CD4-positive, alpha-beta T cell treated with Interleukin-15 for 4 hours (primary cell): ENCODE results near the gene MIGA2.
"Not testable (repeated sequence)": the region's sequence is repeated elsewhere in the genome, so short reads cannot be mapped to it uniquely, and the experiment has no call there.

Source experiments
- DNase-seq: peaks from one replicate; pipeline ENCODE4 v3.0.0-alpha.2; 2020; ENCODE audit warnings: low spot score

Gene MIGA2, protein sequence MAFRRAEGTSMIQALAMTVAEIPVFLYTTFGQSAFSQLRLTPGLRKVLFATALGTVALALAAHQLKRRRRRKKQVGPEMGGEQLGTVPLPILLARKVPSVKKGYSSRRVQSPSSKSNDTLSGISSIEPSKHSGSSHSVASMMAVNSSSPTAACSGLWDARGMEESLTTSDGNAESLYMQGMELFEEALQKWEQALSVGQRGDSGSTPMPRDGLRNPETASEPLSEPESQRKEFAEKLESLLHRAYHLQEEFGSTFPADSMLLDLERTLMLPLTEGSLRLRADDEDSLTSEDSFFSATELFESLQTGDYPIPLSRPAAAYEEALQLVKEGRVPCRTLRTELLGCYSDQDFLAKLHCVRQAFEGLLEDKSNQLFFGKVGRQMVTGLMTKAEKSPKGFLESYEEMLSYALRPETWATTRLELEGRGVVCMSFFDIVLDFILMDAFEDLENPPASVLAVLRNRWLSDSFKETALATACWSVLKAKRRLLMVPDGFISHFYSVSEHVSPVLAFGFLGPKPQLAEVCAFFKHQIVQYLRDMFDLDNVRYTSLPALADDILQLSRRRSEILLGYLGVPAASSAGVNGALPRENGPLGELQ

DNA sequence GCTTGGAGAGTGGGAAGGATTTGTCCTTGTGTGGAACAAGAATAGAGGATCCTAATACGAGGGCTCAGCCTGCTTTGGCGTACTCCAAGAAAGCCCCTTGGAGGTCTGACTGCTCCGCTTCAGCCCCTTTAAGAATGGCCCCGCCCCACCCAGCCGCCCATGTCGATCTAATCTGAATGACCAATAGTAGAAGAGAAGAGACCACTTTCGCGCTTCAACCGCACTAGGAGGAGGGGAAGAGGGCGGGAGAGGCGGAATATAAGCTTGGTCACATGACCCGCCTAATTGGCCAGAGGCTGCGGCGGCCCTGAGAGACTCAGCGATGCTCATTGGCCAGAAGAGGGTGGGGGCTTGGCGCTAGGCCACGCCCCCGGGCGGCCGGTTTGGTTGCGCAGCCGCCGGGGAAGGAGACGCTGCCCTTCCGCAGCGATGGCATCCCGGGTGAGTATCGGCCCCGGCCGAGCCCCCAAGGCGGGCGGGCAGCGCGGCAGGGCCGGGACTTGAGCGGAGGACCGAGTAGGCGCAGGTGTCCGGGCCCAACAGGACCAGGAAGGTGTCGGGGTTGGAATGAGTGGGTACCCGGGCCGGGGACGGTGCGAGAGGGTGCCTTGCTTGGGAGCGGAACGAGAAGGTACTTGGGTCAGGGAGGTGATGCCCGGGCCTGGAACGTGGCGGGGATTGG, at the start of gene MIGA2:
Gene MIGA2, plus strand, starts transcription at position 386 of the 682 bp plus-strand sequence. CDS start 3,969 bp downstream, outside the sequence.
- peak; percentile 97 for DNase-seq

GRCh38 chr9:128986671-128987070, 49.8 kb upstream of the MIGA2 start:
- DNase-seq: no peak

DNA sequence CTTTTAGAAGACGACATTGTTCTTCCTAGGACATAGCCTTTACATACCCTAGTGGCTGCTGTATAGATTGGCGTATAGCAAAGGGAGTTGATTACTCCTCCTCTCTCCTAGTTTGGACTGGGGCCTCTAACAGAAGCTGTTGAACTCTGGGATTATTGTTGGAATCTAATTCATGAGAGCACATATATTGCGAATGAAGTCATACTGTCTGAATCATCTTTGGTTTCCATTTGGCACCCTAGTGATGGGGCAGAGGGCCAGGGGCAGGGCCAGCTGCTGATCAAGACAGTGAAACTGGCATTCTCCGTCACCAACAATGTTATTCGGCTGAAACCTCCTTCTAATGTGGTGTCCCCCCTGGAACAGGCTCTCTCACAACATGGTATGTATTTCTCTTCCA, 48.6 kb upstream of the MIGA2 start:
- no peak for DNase-seq

DNA sequence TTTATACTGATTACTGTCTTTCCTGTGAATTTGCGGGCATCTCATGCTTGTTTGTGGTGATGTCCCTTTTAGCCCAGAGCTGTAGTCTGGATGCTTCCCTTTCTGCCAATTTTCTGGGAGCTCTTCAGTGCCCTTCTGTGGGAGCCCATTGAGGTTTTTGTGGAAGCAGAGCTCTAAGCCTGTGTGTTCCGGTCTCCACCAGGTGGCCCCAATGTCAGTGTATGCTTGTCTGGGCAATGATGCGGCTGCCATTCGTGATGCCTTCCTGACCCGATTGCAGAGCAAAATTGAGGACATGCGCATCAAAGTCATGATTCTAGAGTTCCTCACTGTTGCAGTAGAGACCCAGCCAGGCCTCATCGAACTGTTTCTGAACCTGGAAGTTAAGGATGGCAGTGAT, 43.4 kb upstream of the MIGA2 start:
- no peak for DNase-seq

DNA sequence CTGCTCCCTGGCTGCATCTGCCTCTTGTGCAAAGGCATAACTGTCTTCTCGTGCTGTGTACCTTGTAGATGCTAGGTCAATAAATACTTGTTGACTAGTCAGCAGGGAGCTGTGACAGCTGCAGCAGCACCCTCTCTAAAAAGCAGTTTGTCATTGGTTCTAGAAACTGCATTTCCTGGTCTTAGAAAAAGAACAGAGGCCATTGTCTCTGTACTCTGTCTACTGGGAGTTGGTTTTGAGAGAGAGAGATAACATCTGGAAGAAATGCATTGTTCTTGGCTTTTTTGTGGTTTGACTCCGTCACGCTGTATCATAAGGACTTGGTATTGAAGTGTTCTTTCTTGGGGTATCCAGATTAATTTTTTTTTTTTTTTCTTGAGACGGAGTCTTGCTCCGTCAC, 40.6 kb upstream of the MIGA2 start:
- no peak for DNase-seq

GRCh38 chr9:128998462-128998861, 38.0 kb upstream of the MIGA2 start:
- DNase-seq: no peak

GRCh38 chr9:128999581-129000206, 36.7 kb upstream of the MIGA2 start:
- DNase-seq: no peak

GRCh38 chr9:129001504-129002325, 34.7 kb upstream of the MIGA2 start:
- no peak for DNase-seq

GRCh38 chr9:129002992-129003391, 33.4 kb upstream of the MIGA2 start:
- DNase-seq: no peak

DNA sequence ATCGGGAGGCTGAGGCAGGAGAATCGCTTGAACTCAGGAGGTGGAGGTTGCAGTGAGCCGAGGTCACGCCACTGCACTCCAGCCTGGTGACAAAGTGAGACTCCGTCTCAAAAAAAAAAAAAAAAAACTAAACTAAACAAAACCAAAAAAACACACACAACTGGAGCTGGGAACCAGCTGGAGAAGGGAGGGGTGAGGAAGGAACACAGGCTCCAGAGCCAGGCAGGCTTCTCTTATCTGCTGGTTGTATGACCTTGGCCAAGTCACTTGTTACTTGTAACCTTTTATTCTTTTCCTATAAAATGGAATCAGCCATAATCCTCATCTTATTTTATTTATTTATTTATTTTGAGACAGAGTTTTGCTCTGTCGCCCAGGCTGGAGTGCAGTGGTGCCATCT, 32.3 kb upstream of the MIGA2 start:
- not testable (repeated sequence) for DNase-seq

DNA sequence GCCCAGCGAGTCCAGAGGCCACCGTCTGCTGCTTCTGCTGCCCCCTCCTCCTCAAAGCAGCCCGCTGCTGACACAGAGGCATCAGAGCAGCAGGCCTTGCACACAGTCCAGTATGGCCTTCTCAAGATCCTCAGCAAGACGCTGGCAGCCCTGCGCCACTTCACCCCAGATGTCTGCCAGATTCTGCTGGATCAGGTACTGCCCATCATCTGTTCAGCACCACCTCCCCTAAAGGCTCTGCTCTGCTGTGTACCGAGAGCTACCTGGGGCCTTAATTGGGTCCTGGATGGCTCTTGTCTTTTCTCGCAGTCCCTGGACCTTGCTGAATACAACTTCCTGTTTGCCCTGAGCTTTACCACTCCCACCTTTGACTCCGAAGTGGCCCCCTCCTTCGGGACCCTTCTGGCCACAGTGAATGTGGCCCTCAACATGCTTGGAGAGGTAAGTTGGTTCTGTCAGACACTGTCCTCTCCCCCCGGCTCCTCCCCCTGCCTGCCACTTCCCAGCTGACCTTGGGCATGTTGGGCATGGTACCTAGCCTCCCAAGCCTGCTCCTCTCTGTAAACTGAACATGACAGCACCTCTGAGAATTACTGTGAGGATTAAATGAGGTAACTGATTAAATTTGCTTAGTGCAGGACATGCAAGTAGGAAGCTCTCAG, 31.0 kb upstream of the MIGA2 start:
- DNase-seq: no peak

GRCh38 chr9:129006328-129007034, 29.9 kb upstream of the MIGA2 start:
- DNase-seq: peak; percentile 56

DNA sequence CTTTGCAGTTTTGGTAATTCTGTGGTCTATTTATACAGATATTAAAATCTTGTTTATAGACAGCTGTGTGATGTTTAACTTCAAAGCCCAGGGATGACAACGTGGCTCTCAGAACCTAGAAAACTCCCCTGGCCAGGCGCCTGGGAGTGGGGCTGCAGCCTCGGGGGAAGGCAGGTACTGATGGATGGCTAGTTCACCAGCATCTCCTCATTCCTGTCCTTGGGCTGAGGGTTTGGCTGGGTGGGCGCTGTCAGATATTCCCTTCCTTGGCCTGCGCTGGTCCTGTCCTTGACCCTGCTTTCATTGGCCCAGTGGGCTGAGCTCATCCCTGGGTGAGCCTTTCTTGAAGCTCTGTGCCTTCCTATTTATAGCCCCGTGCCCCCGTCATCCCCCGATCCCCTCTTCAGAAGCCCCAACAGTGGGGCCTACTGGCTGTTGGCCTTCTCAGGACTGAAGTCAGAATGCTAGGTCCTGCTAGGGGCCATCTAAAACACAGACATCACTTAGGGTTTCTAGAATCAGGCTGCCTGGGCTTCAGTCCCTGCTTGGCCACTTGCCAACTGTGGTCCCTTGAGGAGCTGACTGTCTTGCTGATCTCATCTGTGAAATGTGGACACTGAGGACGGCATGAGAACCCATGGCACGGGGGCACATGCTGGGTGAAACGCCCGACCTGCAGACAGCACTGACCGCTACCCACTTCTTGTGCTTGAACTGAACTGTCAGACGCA, 29.2 kb upstream of the MIGA2 start:
- no peak for DNase-seq

DNA sequence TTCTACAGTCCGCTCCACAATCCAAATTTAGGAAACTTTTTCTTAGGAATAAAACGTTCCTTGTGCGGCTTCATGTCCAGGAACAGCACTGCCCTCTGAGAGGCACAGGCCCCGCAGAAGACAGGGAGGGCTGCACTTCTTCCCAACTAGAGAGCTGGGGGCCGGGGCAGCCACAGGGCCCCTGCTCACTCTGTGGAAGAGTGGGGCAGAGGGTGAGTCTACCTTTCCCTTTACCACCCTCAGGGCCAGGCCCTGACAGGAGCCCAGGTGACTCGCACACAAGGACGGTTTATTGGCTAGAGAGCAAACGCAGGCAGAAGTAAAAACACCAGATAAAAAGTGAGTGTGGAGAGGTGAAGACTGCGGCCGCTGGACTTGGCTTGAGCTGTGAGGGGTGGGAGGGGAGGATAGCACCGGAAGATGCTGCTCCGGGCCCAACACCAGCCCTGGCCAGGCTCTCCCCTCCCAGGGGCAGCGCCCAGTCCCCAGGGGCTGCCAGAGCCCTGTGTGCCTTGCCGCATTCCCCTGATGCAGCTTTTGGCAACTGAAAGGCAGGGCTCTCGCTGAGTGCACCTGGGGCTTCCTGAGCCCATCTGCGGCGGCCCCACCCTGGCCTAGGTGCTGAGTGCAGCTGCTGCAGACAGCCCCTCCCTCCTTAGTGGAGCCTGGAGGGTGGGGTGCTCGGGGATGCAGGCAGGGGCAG, 28.5 kb upstream of the MIGA2 start:
- DNase-seq: no peak

DNA sequence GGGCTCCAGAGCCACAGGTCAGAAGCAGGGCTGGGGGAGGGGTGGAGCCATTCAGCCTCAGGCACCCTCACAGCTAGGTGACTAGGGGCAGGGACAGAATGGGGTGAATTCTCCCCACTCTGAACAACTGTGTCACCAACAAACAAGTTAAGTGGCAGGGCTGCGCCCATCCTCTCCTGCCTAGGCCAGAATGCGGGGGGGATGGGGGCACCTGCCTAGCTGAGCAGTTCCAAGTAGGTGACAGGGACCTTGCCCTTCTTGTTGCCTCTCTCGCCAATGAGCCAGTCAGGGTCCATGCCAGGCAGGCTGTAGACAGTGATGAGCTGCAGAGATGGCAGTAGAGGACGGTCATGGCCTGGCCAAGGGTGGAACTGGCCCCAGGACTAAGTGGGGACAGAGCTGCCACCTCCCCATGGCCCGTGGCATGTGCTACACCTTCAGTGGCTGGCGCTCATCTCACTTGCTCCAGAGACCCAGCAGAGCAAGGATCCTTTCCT, 27.9 kb upstream of the MIGA2 start:
- no peak for DNase-seq

DNA sequence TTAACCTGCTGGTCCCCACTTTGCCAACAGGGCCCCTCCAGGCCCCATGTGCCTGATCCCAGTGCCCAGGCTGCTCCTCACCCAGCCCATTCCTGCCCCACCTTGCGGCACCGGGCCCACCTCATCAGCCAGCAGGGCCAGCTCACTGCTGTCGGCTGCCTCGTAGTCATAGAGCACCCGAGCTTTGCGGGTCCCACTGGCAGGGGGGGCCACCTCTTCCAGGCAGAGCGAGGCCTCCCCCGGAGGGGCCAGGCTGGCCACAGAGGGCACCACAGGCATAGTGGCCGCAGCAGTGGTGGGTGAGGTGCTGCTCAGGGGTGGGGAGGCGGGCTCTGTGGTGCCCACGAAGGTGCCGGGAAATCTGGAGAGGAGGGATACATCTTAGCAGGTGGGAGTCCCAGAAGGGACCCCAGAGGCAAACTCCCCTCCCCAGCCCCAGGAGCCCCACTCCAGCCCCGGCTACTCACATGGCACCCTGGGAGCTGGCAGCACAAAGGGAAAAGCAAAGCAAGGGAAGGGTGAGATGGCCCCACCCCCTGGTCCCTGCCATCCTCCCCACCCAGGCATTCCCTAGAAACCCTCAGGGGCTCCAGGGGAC, 27.3 kb upstream of the MIGA2 start:
- DNase-seq: no peak

DNA sequence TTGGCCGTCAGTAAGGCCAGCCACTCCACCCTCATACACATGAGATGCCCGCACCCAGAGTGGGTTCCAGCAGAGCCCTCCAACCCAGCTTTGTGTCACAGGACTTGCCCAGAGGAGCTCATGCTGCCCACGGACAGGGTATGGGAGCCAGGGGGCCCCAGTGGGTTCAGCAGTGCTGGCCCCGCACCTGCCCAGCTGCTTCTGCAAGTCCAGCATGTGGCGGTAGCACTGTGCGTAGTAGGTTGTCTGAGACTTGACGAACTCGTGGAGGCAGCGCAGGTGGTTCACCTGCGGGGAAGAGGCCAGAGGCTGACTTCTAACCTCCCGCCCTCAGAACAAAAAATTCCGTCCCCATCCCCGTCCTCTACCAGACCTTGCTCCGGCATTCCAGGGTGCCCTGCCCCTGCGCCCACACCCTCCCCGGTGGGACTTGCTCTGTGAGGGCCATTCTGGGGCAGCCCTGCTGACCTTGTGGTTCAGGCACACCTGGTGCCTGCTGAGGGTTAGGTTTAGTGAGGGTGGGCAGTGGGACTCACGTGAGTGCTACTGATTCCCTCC, 26.8 kb upstream of the MIGA2 start:
- DNase-seq: no peak

DNA sequence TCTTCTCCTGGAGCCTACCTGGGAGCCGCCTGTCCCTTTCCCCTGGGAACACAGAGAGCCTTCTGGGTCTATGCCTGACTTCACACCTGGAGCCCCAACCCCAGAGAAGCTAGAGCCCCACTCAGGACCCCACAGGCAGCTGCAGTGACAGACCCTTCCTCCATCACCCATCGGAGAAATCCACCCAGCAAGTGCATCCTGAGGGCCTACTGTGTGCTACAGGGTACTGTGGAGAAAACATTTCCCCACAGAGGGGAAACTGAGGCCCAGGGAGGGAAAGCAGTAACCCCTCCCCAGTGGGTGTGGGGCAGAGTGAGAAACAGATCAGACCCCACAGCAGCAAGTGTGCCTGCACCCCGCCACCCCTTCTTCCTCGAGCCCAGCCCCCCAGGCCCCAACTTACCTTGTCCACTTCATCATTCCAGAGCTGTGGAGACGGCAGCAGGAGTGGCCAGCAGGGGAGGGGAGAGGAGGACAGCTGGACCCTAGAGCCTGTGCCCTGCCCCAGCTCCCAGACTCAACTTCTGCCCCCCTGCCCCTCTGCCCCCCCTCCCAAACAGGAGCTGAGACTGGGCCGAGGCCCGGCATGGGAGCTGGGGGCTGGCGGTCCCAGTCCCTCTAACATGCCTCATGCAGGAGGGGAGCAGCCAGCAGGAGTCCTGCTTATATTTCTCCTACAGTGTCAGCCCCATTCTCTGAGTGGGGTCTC, 26.0 kb upstream of the MIGA2 start:
- DNase-seq: no peak
